Measurements from ENCODE around the gene KCNN1. TPM values are rescaled to one million over a fixed set of nuclear protein-coding genes. Genes with fewer than 3 reads are reported as not detected.

Gene KCNN1
- total and polyA plus RNA-seq, 2 of the 13 experiments (the other 11 are each of a cell fraction or from before 2014, with no cell fraction given): 0.04 TPM; not detected in 1

- no peak for TF ChIP-seq ELF4 (CRISPR knock-in tag; IDR thresholded peaks at IDR 0.05; ENCODE audit: borderline replicate concordance)
- TF ChIP-seq ZNF777 (CRISPR knock-in tag; IDR thresholded peaks at IDR 0.05): no peak
- peak; percentile 42; the same call in 1 of the 2 replicates for TF ChIP-seq ZNF878 (CRISPR knock-in tag; IDR thresholded peaks at IDR 0.05)
- no peak for TF ChIP-seq SOX13 (IDR thresholded peaks at IDR 0.05)
- peak in 1 of 2 experiments; percentile 60; a peak in 1 of 4 replicates for TF ChIP-seq SOX13 (CRISPR knock-in tag; conservative IDR thresholded peaks at IDR 0.05 in 1 of 2, IDR thresholded peaks at IDR 0.05 in 1 of 2)
- no peak for TF ChIP-seq EP300 (IDR thresholded peaks at IDR 0.05; ENCODE audit: low read depth in 2 of 2, low read length in 2 of 2)
- no peak for TF ChIP-seq EP300 (CRISPR knock-in tag; IDR thresholded peaks at IDR 0.05; ENCODE audit: borderline replicate concordance)
- no peak for TF ChIP-seq SKI (IDR thresholded peaks at IDR 0.05; ENCODE audit: partially characterized antibody)
- TF ChIP-seq ZNF7 (CRISPR knock-in tag; IDR thresholded peaks at IDR 0.05): no peak
- TF ChIP-seq NKX3-1 (CRISPR knock-in tag; IDR thresholded peaks at IDR 0.05): peak; percentile 39; the same call in 1 of the 2 replicates
- no peak for TF ChIP-seq MZF1 (CRISPR knock-in tag; IDR thresholded peaks at IDR 0.05; ENCODE audit: borderline replicate concordance)
- TF ChIP-seq FIP1L1 (IDR thresholded peaks at IDR 0.05; ENCODE audit: borderline replicate concordance, insufficient read depth, low read depth, low read length): no peak
- peak; percentile 80 for TF ChIP-seq ZNF143 (CRISPR knock-in tag; IDR thresholded peaks at IDR 0.05)
- no peak; the same call in 1 of the 2 replicates for TF ChIP-seq MEIS1 (CRISPR knock-in tag; IDR thresholded peaks at IDR 0.05; ENCODE audit: borderline replicate concordance)
- TF ChIP-seq ZIK1 (CRISPR knock-in tag; IDR thresholded peaks at IDR 0.05; ENCODE audit: borderline replicate concordance, low read depth): no peak
- no peak for TF ChIP-seq MTA1 (CRISPR knock-in tag; IDR thresholded peaks at IDR 0.05; ENCODE audit: borderline replicate concordance)
- TF ChIP-seq, protein P1, sequence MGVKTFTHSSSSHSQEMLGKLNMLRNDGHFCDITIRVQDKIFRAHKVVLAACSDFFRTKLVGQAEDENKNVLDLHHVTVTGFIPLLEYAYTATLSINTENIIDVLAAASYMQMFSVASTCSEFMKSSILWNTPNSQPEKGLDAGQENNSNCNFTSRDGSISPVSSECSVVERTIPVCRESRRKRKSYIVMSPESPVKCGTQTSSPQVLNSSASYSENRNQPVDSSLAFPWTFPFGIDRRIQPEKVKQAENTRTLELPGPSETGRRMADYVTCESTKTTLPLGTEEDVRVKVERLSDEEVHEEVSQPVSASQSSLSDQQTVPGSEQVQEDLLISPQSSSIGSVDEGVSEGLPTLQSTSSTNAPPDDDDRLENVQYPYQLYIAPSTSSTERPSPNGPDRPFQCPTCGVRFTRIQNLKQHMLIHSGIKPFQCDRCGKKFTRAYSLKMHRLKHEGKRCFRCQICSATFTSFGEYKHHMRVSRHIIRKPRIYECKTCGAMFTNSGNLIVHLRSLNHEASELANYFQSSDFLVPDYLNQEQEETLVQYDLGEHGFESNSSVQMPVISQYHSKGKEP (CRISPR knock-in tag; IDR thresholded peaks at IDR 0.05): no peak; the same call in 1 of the 2 replicates
- TF ChIP-seq, protein P2, sequence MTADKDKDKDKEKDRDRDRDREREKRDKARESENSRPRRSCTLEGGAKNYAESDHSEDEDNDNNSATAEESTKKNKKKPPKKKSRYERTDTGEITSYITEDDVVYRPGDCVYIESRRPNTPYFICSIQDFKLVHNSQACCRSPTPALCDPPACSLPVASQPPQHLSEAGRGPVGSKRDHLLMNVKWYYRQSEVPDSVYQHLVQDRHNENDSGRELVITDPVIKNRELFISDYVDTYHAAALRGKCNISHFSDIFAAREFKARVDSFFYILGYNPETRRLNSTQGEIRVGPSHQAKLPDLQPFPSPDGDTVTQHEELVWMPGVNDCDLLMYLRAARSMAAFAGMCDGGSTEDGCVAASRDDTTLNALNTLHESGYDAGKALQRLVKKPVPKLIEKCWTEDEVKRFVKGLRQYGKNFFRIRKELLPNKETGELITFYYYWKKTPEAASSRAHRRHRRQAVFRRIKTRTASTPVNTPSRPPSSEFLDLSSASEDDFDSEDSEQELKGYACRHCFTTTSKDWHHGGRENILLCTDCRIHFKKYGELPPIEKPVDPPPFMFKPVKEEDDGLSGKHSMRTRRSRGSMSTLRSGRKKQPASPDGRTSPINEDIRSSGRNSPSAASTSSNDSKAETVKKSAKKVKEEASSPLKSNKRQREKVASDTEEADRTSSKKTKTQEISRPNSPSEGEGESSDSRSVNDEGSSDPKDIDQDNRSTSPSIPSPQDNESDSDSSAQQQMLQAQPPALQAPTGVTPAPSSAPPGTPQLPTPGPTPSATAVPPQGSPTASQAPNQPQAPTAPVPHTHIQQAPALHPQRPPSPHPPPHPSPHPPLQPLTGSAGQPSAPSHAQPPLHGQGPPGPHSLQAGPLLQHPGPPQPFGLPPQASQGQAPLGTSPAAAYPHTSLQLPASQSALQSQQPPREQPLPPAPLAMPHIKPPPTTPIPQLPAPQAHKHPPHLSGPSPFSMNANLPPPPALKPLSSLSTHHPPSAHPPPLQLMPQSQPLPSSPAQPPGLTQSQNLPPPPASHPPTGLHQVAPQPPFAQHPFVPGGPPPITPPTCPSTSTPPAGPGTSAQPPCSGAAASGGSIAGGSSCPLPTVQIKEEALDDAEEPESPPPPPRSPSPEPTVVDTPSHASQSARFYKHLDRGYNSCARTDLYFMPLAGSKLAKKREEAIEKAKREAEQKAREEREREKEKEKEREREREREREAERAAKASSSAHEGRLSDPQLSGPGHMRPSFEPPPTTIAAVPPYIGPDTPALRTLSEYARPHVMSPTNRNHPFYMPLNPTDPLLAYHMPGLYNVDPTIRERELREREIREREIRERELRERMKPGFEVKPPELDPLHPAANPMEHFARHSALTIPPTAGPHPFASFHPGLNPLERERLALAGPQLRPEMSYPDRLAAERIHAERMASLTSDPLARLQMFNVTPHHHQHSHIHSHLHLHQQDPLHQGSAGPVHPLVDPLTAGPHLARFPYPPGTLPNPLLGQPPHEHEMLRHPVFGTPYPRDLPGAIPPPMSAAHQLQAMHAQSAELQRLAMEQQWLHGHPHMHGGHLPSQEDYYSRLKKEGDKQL (CRISPR knock-in tag; IDR thresholded peaks at IDR 0.05; ENCODE audit: low read depth): no peak
- TF ChIP-seq, protein P3, sequence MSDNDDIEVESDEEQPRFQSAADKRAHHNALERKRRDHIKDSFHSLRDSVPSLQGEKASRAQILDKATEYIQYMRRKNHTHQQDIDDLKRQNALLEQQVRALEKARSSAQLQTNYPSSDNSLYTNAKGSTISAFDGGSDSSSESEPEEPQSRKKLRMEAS (IDR thresholded peaks at IDR 0.05): peak; percentile 96
- TF ChIP-seq HBP1 (CRISPR knock-in tag; IDR thresholded peaks at IDR 0.05; ENCODE audit: low read depth): no peak
- TF ChIP-seq ZBTB21 (CRISPR knock-in tag; IDR thresholded peaks at IDR 0.05): peak; percentile 61; the same call in 1 of the 2 replicates
These were observed 34.2 kb upstream of the KCNN1 start, which contains the start of gene CCDC124 (continued) for GRCh38 chr19:17932485-17933338.
